AG04449 (cell line): Measurements from ENCODE around the gene EPB41L4A.

ENCODE experiments used
- CTCF ChIA-PET: fragments of 350-600 bp; formaldehyde crosslinking; extraction: SDS; loops from one replicate; lab custom pipeline; 2021; ENCODE audit warnings: antibody characterized with exemption; lab: Yijun Ruan, JAX
- POLR2A ChIA-PET: fragments of 400-600, 350-600 bp; formaldehyde crosslinking; extraction: SDS; loops from one replicate; lab custom pipeline; 2020; ENCODE audit warnings: antibody characterized with exemption, inconsistent platforms; lab: Yijun Ruan, JAX
- DNase-seq: peaks from one replicate; pipeline ENCODE4 v3.0.0-alpha.2; 2010; ENCODE audit warnings: low read depth, low spot score
- H3K4me3 ChIP-seq: 2 replicates; pipeline ENCODE4 v1.5.1; 2011; ENCODE audit warnings: low read depth, mild to moderate bottlenecking, control low read depth, low read length
- CTCF ChIP-seq: IDR thresholded peaks from one replicate; pipeline ENCODE4 v1.5.1; 2011; ENCODE audit warnings: mild to moderate bottlenecking, moderate library complexity, low read length, control low read depth, inconsistent platforms; ENCODE audit not compliant: insufficient read depth; ENCODE audit errors: missing control alignments

Gene EPB41L4A

DNA sequence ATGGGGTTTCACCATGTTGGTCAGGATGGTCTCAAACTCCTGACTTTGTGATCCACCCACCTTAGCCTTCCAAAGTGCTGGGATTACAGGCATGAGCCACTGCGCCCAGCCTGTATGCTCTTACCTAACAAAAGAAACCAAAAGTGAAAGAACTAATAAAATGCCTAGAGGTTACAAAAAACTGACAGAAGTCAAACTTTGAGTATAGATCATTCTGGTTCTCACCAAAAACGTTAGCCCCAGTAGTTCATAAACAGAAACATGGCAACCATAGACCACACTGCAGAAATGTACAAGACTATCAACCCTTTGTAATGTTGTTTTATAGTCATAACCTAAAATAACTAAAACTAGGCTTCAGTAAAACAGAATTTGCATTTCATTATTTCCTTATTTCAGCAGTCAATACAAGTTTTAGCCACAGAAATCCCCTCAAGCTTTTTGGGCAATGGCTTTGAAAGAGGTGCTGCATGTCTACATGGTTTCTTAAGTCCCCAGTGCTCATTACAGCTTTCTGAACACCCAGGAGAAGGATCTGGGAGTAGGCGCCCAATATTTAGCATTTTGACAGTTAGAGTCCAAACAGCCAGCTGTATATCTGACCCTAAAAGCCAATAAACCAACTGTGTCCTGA, 72.5 kb downstream of the EPB41L4A start:
- ChIA-PET POLR2A (no interaction called here), CTCF (no interaction called here)
- no peak overlapping the region for H3K4me3 ChIP-seq
- TF ChIP-seq CTCF = no peak
- no peak for DNase-seq

DNA sequence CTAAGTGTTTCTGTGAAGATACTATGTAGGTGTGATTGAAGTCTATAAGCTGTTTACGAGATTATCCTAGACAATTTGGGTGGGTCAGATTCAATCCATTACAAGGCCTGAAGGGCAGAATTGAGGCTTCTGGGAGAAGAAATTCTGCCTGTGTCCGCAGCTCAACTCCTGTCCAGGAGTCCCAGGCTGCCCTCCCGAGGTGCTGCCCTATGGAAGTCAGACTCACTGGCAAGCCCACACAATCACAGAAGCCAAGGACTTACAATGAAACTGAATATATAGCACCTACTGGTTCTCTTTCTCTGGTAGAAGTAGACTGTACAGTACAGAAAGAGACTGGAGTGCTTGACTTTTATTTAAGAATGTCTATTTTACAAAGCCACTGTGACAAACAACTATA, 74.5 kb downstream of the EPB41L4A start:
- TF ChIP-seq CTCF = no peak
- H3K4me3 ChIP-seq = no peak overlapping the region
- ChIA-PET CTCF (no interaction called here), POLR2A (no interaction called here)
- DNase-seq = no peak

DNA sequence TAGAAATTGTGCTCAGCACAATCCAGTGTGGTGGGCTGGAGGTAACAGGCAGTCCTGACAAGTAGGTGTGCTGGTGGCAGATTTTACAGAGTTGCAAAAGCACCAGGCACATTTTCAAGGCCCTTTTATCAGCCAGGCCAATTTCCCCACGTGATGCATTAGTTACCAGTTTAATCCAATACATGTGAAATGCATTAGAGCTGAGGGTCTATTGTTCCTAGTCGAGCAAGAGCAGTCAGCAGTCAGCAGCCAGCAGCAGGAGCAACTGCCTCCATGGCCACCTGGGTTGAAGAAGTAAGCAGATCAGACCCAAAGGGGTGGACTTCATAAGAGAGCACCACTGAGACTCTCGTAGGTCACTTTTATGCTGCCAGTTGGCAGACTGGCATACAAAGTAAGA, 76.7 kb downstream of the EPB41L4A start:
- ChIA-PET CTCF (no interaction called here), POLR2A (no interaction called here)
- no peak for TF ChIP-seq CTCF
- no peak for DNase-seq
- no peak overlapping the region for H3K4me3 ChIP-seq

GRCh38 chr5:112339761-112340160, 79.3 kb downstream of the EPB41L4A start:
- ChIA-PET POLR2A (no interaction called here), CTCF (no interaction called here)
- DNase-seq = no peak
- no peak for TF ChIP-seq CTCF
- H3K4me3 ChIP-seq = no peak overlapping the region

DNA sequence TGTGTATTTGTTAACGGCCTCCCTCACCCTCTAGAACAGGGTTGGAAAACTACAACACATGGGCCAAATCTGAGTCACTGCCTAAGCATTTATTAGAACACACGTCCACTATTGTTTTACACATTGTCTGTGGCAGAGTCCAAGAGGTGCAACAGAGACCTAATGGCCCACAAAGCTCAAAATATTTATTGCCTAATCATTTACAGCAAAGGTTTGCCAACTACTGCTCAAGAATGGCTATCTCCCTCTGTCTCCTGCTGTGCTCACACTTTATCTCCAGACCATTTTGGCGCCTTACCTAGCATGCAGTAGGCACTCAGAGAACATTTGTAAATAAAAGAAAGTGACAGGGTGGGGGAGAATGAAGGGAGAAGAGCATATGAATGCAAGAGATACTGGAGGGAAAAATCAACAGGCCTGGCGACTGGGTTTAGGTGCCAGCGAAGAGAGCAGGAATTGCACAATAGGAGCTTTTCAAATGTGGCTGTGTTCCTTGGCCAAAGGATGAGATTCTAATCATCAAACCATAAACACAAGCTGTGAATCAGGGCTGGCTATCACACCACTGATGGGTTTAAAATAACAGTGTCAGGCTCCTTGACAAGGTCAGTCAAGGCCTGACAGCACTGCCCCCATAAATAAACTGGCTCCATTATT, 80.3 kb downstream of the EPB41L4A start:
- ChIA-PET CTCF (no interaction called here), POLR2A (no interaction called here)
- no peak for DNase-seq
- TF ChIP-seq CTCF = no peak
- H3K4me3 ChIP-seq = no peak overlapping the region

GRCh38 chr5:112333331-112333781, 85.7 kb downstream of the EPB41L4A start:
- ChIA-PET POLR2A (no interaction called here), CTCF (no interaction called here)
- no peak for TF ChIP-seq CTCF
- no peak for DNase-seq
- no peak overlapping the region for H3K4me3 ChIP-seq
